ENCODE results near the gene SDR42E2.
"Not testable (repeated sequence)": the region's sequence is repeated elsewhere in the genome, so short reads cannot be mapped to it uniquely, and the experiment has no call there.

Gene SDR42E2

DNA sequence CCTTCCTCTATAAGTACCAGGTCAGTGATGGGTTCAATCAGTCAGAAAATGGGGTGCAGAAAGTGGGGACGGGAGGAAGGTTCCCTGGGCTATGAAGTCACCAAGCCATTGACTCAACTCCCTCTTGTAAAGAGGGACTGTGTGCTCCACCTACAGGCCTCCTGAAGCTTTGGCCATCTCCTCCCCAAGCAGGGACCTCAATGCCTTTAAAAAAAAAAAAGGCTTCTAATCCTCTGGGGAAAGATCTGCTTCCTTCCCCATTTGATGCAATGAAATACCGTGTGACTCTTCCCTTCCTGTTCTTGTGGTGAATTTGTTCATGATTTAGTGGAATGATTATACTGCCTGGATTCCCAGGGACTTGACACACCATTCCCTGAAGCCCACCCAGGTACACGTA lies 39.2 kb upstream of the SDR42E2 start:
- TF ChIP-seq, protein P1, sequence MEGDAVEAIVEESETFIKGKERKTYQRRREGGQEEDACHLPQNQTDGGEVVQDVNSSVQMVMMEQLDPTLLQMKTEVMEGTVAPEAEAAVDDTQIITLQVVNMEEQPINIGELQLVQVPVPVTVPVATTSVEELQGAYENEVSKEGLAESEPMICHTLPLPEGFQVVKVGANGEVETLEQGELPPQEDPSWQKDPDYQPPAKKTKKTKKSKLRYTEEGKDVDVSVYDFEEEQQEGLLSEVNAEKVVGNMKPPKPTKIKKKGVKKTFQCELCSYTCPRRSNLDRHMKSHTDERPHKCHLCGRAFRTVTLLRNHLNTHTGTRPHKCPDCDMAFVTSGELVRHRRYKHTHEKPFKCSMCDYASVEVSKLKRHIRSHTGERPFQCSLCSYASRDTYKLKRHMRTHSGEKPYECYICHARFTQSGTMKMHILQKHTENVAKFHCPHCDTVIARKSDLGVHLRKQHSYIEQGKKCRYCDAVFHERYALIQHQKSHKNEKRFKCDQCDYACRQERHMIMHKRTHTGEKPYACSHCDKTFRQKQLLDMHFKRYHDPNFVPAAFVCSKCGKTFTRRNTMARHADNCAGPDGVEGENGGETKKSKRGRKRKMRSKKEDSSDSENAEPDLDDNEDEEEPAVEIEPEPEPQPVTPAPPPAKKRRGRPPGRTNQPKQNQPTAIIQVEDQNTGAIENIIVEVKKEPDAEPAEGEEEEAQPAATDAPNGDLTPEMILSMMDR (IDR thresholded peaks at IDR 0.05) = no peak
- Histone ChIP-seq H3K27ac (no peak overlapping the region), H3K4me1 (ENCODE audit: control insufficient read depth in 1 of 2, insufficient read depth in 1 of 2, low read depth in 1 of 2, low read length in 1 of 2) (peaks cover 8 to 9% of the 10 kb centered on the region in 2 experiments), H3K36me3 (no peaks in the 10 kb centered on the region), H3K27me3 (peaks cover 6% of the 10 kb centered on the region), H3K4me3 (ENCODE audit: low read depth in 1 of 2, low read length in 1 of 2) (no peak overlapping the region), H3K9me3 (no peaks in the 10 kb centered on the region)

DNA sequence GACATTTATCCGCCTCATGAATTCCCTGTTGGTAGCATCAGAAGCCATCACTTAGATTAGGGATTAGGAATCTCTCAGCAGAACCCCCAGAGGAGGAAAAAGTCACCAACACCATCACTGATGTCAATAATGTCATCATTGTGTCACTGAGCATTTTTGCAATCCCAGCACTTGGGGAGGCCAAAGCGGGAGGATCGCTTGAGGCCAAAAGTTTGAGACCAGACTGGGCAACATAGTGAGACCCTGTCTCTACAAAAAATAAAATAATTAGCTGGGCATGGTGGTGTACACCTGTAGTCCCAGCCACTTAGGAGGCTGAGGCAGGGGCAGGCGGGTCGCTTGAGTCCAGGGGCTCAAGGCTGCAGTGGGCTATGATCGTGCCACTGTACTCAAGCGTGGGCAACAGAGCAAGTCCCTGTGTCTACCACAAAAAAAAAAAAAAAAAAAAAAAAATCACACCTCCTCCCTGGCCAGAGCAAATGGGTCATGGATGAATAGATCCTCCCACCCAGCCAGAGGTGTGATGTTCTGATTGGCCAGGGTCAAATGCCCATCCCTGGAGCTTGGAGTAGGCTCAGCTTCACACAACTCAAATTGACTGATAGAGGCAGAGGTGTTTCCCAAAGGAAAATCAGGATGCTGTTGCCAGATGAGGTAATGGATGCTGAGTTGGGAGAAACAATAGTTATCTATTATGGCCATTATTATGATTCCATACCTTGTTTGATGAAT lies 38.4 kb upstream of the SDR42E2 start:
- H3K4me1 ChIP-seq (ENCODE audit: control insufficient read depth in 1 of 2, insufficient read depth in 1 of 2, low read depth in 1 of 2, low read length in 1 of 2) = peaks cover 8 to 9% of the 10 kb centered on the region in 2 experiments
- H3K4me3 ChIP-seq (ENCODE audit: low read depth in 1 of 2, low read length in 1 of 2) = no peak overlapping the region
- peaks cover 6% of the 10 kb centered on the region for H3K27me3 ChIP-seq
- H3K9me3 ChIP-seq = no peaks in the 10 kb centered on the region
- no peaks in the 10 kb centered on the region for H3K36me3 ChIP-seq
- TF ChIP-seq, protein P1 (IDR thresholded peaks at IDR 0.05) = no peak
- no peak overlapping the region for H3K27ac ChIP-seq

GRCh38 chr16:22124583-22125284 lies 37.6 kb upstream of the SDR42E2 start:
- no peaks in the 10 kb centered on the region for H3K36me3 ChIP-seq
- no peak overlapping the region for H3K27ac ChIP-seq
- TF ChIP-seq, protein P1 (IDR thresholded peaks at IDR 0.05) = no peak
- no peaks in the 10 kb centered on the region for H3K9me3 ChIP-seq
- no peak overlapping the region for H3K4me3 ChIP-seq (ENCODE audit: low read depth in 1 of 2, low read length in 1 of 2)
- H3K4me1 ChIP-seq (ENCODE audit: control insufficient read depth in 1 of 2, insufficient read depth in 1 of 2, low read depth in 1 of 2, low read length in 1 of 2) = peaks cover 8 to 9% of the 10 kb centered on the region in 2 experiments
- H3K27me3 ChIP-seq = peaks cover 6% of the 10 kb centered on the region

DNA sequence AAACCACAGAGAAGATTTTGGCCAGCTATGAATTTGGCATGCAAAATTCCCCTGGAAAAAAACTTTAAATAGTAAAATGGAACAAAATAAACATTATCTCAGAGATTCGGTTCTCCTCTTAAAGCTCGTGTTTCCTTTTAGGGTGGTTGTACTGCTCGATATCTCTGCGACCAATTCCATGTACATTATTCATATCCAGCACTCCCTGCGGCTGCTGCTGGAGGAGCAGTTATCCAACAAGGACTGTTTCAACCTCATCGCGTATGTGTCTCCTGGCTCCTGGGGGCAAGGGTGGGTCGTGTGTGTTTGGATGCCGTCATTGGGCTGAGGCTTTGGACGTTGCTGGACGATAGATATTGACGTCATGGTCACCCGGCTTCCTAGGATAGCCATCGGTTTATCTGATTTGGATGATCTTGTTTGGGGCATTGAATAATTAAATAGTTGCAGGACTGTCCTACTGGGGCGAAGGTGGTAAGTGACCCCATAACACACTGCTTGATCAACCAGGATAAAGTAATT lies 36.2 kb upstream of the SDR42E2 start:
- Histone ChIP-seq H3K36me3 (no peaks in the 10 kb centered on the region), H3K4me1 (ENCODE audit: control insufficient read depth in 1 of 2, insufficient read depth in 1 of 2, low read depth in 1 of 2, low read length in 1 of 2) (peaks cover 8 to 9% of the 10 kb centered on the region in 2 experiments), H3K4me3 (ENCODE audit: low read depth in 1 of 2, low read length in 1 of 2) (no peak overlapping the region), H3K27ac (no peak overlapping the region), H3K9me3 (no peaks in the 10 kb centered on the region), H3K27me3 (peaks cover 6% of the 10 kb centered on the region)
- TF ChIP-seq, protein P1 (IDR thresholded peaks at IDR 0.05) = no peak

DNA sequence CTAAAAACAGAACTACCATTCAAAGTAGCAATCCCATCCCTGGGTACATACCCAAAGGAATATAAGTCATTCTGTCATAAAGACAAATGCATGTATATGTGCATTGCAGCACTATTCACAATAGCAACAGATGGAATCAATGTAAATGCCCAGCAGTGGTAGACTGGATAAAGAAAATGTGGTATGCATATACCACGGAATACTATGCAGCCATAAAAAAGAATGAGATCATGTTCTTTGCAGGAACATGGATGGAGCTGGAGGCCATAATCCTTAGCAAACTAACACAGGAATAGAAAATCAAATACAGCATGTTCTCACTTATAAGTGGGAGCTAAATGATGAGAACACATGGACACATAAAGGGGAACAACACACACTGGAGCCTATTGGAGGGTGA lies 33.8 kb upstream of the SDR42E2 start:
- H3K9me3 ChIP-seq; H3K27me3 ChIP-seq; H3K4me1 ChIP-seq (ENCODE audit: control insufficient read depth in 1 of 2, insufficient read depth in 1 of 2, low read depth in 1 of 2, low read length in 1 of 2); H3K27ac ChIP-seq; H3K36me3 ChIP-seq; H3K4me3 ChIP-seq (ENCODE audit: low read depth in 1 of 2, low read length in 1 of 2): not testable (repeated sequence)

GRCh38 chr16:22130528-22130927 lies 31.8 kb upstream of the SDR42E2 start:
- no peak overlapping the region for H3K27ac ChIP-seq
- H3K36me3 ChIP-seq = no peaks in the 10 kb centered on the region
- no peaks in the 10 kb centered on the region for H3K9me3 ChIP-seq
- TF ChIP-seq, protein P1 (IDR thresholded peaks at IDR 0.05) = no peak
- no peaks in the 10 kb centered on the region for H3K27me3 ChIP-seq
- H3K4me1 ChIP-seq (ENCODE audit: control insufficient read depth in 1 of 2, insufficient read depth in 1 of 2, low read depth in 1 of 2, low read length in 1 of 2) = no peaks in the 10 kb centered on the region
- H3K4me3 ChIP-seq (ENCODE audit: low read depth in 1 of 2, low read length in 1 of 2) = no peak overlapping the region
